ENCODE results near the gene GCDH.

DNA sequence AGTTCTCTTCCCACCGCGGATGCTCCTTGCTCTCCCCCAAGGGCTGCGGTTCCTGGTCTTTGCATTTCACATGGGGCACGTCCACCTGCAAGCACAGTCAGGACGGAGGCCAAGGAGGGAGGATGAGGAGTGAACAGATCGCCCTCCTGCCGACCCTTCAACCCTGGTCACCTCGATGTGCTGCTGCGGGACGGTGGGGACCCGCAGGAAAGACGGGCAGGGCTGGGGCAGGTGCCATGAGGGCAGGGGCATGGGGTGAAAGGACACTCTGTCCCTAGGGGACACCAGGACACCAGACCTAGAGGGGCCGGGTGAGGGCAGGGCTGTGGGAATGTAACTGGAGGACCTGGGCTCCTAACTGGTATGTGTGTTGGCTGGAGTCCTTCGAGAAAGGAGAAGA lies 27.3 kb downstream of the GCDH start:
- TF ChIP-seq, protein P1, sequence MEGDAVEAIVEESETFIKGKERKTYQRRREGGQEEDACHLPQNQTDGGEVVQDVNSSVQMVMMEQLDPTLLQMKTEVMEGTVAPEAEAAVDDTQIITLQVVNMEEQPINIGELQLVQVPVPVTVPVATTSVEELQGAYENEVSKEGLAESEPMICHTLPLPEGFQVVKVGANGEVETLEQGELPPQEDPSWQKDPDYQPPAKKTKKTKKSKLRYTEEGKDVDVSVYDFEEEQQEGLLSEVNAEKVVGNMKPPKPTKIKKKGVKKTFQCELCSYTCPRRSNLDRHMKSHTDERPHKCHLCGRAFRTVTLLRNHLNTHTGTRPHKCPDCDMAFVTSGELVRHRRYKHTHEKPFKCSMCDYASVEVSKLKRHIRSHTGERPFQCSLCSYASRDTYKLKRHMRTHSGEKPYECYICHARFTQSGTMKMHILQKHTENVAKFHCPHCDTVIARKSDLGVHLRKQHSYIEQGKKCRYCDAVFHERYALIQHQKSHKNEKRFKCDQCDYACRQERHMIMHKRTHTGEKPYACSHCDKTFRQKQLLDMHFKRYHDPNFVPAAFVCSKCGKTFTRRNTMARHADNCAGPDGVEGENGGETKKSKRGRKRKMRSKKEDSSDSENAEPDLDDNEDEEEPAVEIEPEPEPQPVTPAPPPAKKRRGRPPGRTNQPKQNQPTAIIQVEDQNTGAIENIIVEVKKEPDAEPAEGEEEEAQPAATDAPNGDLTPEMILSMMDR (IDR thresholded peaks at IDR 0.05) = no peak
- no peak for TF ChIP-seq POLR2A (IDR thresholded peaks at IDR 0.05)

Data from lower leg skin (tissue), 3 donors.